Heart left ventricle (tissue), 13 donors: Measurements from ENCODE around the gene NPR2.

Experiments
- POLR2A ChIP-seq, 2 donors: fragments of 450-650 bp; IDR thresholded peaks; one replicate each; pipeline ENCODE4 v1.6.1; 2017; ENCODE audit warnings: antibody characterized with exemption in 2 of 2, mild to moderate bottlenecking in 2 of 2, moderate library complexity in 2 of 2
- TF ChIP-seq, protein P1 (sequence below), 12 donors: fragments of 200-600 bp; sonication (generic) in 4 of 12; IDR thresholded peaks; one replicate each; pipeline versions ENCODE4 v1.5.0 to v1.8.0; 2018 to 2022; ENCODE audit warnings: antibody characterized with exemption in 12 of 12, mild to moderate bottlenecking in 5 of 12
- donor health status: ischemic (EF 13 %, LVEDD 7.1; RV severe dilation, severe dysfunction).
- donor health status: DM: no; HTN: yes; CAD: no.
- donor health status: DM: no; HTN: no; CAD: no.
- donor health status: ischemic (EF 25% LVEDD 6.9; RV normal size, moderate dysfunction).
- donor health status: ischemic (EF 25% LVEDD 5.7; RV mildly dilated, moderate dysfunction).
- donor health status: ischemic (EF 35%, LVEDD 5.7; RV mildly dilated, moderate dysfunction).
- donor health status: nonischemic (EF 11% LVEDD 7.7; RV severe dilation, severe dysfunction).
- donor health status: DM: yes; HTN: yes; CAD: no.
- donor health status: PGD.
- donor health status: ischemic (EF 29% LVEDD 5.4; RV normal size, mild dysfunction).
- donor health status: nonischemic (EF 23%, LVEDD 6.1; RV moderate dilation, normal function).

DNA sequence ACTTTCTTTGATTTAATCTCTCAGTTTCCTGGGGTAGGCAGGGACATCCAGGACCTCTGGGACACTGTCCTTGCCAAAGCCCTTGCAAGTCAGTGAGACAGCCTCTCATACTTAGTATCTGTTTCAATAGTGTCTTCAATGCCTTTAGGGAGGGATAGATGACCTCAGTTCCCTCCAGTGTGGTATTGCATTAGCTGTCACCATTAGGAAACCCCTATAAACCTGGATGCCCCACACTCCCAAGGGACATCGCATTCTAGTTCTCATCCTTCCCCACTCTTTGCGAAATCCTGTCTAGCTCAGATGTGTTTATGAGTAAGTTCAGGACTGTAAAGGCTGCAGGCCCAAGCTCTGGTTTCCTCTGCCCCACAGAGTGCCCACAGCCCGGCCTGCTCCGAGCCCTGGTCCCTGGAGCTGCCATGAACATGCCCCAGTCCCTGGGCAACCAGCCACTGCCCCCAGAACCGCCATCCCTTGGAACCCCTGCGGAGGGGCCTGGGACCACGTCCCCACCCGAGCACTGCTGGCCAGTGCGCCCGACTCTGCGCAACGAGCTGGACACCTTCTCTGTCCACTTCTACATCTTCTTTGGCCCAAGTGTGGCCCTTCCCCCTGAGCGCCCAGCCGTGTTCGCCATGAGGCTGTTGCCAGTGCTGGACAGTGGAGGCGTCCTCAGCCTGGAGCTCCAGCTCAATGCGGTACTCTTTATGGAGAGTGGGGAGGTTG lies 50.8 kb downstream of the NPR2 start:
- TF ChIP-seq, protein P1, sequence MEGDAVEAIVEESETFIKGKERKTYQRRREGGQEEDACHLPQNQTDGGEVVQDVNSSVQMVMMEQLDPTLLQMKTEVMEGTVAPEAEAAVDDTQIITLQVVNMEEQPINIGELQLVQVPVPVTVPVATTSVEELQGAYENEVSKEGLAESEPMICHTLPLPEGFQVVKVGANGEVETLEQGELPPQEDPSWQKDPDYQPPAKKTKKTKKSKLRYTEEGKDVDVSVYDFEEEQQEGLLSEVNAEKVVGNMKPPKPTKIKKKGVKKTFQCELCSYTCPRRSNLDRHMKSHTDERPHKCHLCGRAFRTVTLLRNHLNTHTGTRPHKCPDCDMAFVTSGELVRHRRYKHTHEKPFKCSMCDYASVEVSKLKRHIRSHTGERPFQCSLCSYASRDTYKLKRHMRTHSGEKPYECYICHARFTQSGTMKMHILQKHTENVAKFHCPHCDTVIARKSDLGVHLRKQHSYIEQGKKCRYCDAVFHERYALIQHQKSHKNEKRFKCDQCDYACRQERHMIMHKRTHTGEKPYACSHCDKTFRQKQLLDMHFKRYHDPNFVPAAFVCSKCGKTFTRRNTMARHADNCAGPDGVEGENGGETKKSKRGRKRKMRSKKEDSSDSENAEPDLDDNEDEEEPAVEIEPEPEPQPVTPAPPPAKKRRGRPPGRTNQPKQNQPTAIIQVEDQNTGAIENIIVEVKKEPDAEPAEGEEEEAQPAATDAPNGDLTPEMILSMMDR (IDR thresholded peaks at IDR 0.05), result no peak
- no peak for TF ChIP-seq POLR2A (IDR thresholded peaks at IDR 0.05)
